HFF-Myc (cell line): ENCODE measurements around the gene TRDN.

Source experiments
- DNase-seq: peaks from one replicate; pipeline ENCODE4 v3.0.0-alpha.2; 2011; ENCODE audit warnings: low read depth; ENCODE audit errors: extremely low read depth
- H3K4me3 ChIP-seq: replicated peaks from 2 replicates; pipeline ENCODE4 v1.5.1; 2011; ENCODE audit warnings: low read depth, mild to moderate bottlenecking, control low read depth, low read length
- CTCF ChIP-seq: IDR thresholded peaks from 2 replicates; pipeline ENCODE4 v1.5.1; 2012; ENCODE audit warnings: mild to moderate bottlenecking, low read depth, low read length, control low read depth; ENCODE audit errors: missing control alignments

TRDN gene

GRCh38 chr6:123550052-123550617, 86.6 kb downstream of the TRDN start:
- no peak overlapping the region for H3K4me3 ChIP-seq
- DNase-seq: no peak
- TF ChIP-seq CTCF: no peak

GRCh38 chr6:123549476-123549875, 87.3 kb downstream of the TRDN start:
- H3K4me3 ChIP-seq: no peak overlapping the region
- TF ChIP-seq CTCF: no peak
- DNase-seq: no peak

- no peak overlapping the region for H3K4me3 ChIP-seq
- DNase-seq: no peak
- no peak for TF ChIP-seq CTCF
Observed at GRCh38 chr6:123547216-123547978, 89.4 kb downstream of the TRDN start.

GRCh38 chr6:123546537-123546936, 90.2 kb downstream of the TRDN start:
- no peak for TF ChIP-seq CTCF
- no peak overlapping the region for H3K4me3 ChIP-seq
- DNase-seq: no peak

GRCh38 chr6:123541462-123541861, 95.3 kb downstream of the TRDN start:
- no peak overlapping the region for H3K4me3 ChIP-seq
- no peak for TF ChIP-seq CTCF
- no peak for DNase-seq

GRCh38 chr6:123533862-123534648, 102.7 kb downstream of the TRDN start:
- no peak for TF ChIP-seq CTCF
- H3K4me3 ChIP-seq: no peak overlapping the region

More at GRCh38 chr6:123533862-123534648, 102.7 kb downstream of the TRDN start:
- DNase-seq: no peak
